Suppressor macrophage (primary cell): ENCODE data around the gene NR2C2.
"Not testable (repeated sequence)": the region's sequence is repeated elsewhere in the genome, so short reads cannot be mapped to it uniquely, and the experiment has no call there.

Source experiments
- DNase-seq, 4 experiments: peaks; one replicate each; pipeline ENCODE4 v3.0.0-alpha.2; 2020 to 2022
- total RNA-seq, 17 experiments: gene quantifications; one replicate each; lab custom pipeline; 2026; ENCODE audit warnings: mixed read lengths in 6 of 17, inconsistent platforms in 3 of 17; lab: John Stamatoyannopoulos, UW

NR2C2 gene
- 22.3 to 73.9 (median 41.3) reads per million in 17 experiments for total RNA-seq

GRCh38 chr3:14947100-14947885 lies at the start of gene NR2C2:
NR2C2 (plus strand) TSS chr3:14947583; CDS start chr3:15003915, 56,332 bp downstream.
- DNase-seq, result peak; percentile 93 to 98 (median 96)

GRCh38 chr3:14898929-14899328 lies 48.5 kb upstream of the NR2C2 start:
- DNase-seq, result no peak

GRCh38 chr3:14899993-14900618 lies 47.3 kb upstream of the NR2C2 start:
- no peak for DNase-seq

- DNase-seq, result no peak
Measured at GRCh38 chr3:14900881-14901873, 46.2 kb upstream of the NR2C2 start.

GRCh38 chr3:14902719-14903118 lies 44.7 kb upstream of the NR2C2 start:
- DNase-seq, result no peak

GRCh38 chr3:14903501-14903900 lies 43.9 kb upstream of the NR2C2 start:
- not testable (repeated sequence) for DNase-seq

GRCh38 chr3:14905055-14905657 lies 42.2 kb upstream of the NR2C2 start:
- no peak for DNase-seq

GRCh38 chr3:14906355-14906971 lies 40.9 kb upstream of the NR2C2 start:
- DNase-seq, result no peak

- DNase-seq, result no peak
Measured at GRCh38 chr3:14907043-14907966, 40.1 kb upstream of the NR2C2 start.

- peak in 1 of 4 experiments; percentile 25 for DNase-seq
Measured at GRCh38 chr3:14909250-14909649, 38.1 kb upstream of the NR2C2 start.

GRCh38 chr3:14911651-14912050 lies 35.7 kb upstream of the NR2C2 start:
- DNase-seq, result no peak

GRCh38 chr3:14913071-14913925 lies 34.1 kb upstream of the NR2C2 start:
- DNase-seq, result no peak

GRCh38 chr3:14913926-14914778 lies 33.2 kb upstream of the NR2C2 start:
- no peak for DNase-seq

GRCh38 chr3:14914779-14915117 lies 32.6 kb upstream of the NR2C2 start:
- no peak for DNase-seq

- peak in 2 of 4 experiments; percentile 25 to 31 for DNase-seq
Measured at GRCh38 chr3:14915636-14916222, 31.7 kb upstream of the NR2C2 start.

GRCh38 chr3:14918356-14918860 lies 29.0 kb upstream of the NR2C2 start:
- no peak for DNase-seq

- no peak for DNase-seq
Measured at GRCh38 chr3:14920536-14920935, 26.8 kb upstream of the NR2C2 start.

GRCh38 chr3:14921034-14921616 lies 26.3 kb upstream of the NR2C2 start:
- DNase-seq, result peak; percentile 87 to 92 (median 91)
